Small intestine (tissue), 7 donors: Measurements from ENCODE around the gene HNRNPL. TPM values are rescaled to one million over a fixed set of nuclear protein-coding genes. Genes with fewer than 3 reads are reported as not detected.
A peak's percentile ranks its signal among the peaks of the same experiment; 100 is the strongest.
"Not testable (repeated sequence)": the region's sequence is repeated elsewhere in the genome, so short reads cannot be mapped to it uniquely, and the experiment has no call there.

Source experiments
- DNase-seq, 2 donors: peaks; one replicate each; pipeline versions ENCODE4 v3.0.0 to v3.0.0-alpha.2; 2013
- FAIRE-seq: peaks from 2 replicates; lab custom pipeline; 2012; peaks lifted over from hg19 to GRCh38; lab: Jason Lieb, UNC
- H3K27ac ChIP-seq, 3 donors: one replicate each; pipeline ENCODE4 v1.5.1; 2013; ENCODE audit warnings: low read length in 2 of 3, mild to moderate bottlenecking in 2 of 3, control low read depth in 1 of 3, inconsistent platforms in 1 of 3, low read depth in 1 of 3, moderate library complexity in 1 of 3
- H3K27me3 ChIP-seq, 3 donors: one replicate each; pipeline ENCODE4 v1.6.1; 2013; ENCODE audit warnings: low read length in 3 of 3, inconsistent platforms in 1 of 3; ENCODE audit not compliant: control insufficient read depth in 3 of 3, insufficient read depth in 3 of 3
- H3K36me3 ChIP-seq, 3 donors: one replicate each; pipeline ENCODE4 v1.6.1; 2013; ENCODE audit warnings: low read length in 3 of 3, inconsistent platforms in 1 of 3, low read depth in 1 of 3, mild to moderate bottlenecking in 1 of 3, moderate library complexity in 1 of 3; ENCODE audit not compliant: control insufficient read depth in 3 of 3, insufficient read depth in 2 of 3
- H3K4me1 ChIP-seq, 3 donors: one replicate each; pipeline ENCODE4 v1.6.1; 2013; ENCODE audit warnings: low read length in 2 of 3, inconsistent platforms in 1 of 3, low read depth in 1 of 3, mild to moderate bottlenecking in 1 of 3, moderate library complexity in 1 of 3; ENCODE audit not compliant: control insufficient read depth in 3 of 3, insufficient read depth in 2 of 3
- H3K4me3 ChIP-seq, 3 donors: one replicate each; pipeline ENCODE4 v1.5.1; 2013; ENCODE audit warnings: low read length in 3 of 3, control low read depth in 1 of 3, inconsistent platforms in 1 of 3, low read depth in 1 of 3, mild to moderate bottlenecking in 1 of 3, moderate library complexity in 1 of 3
- H3K9me3 ChIP-seq, 2 donors: one replicate each; pipeline ENCODE4 v1.6.1; 2013; ENCODE audit warnings: low read depth in 1 of 2, low read length in 1 of 2; ENCODE audit not compliant: control insufficient read depth in 2 of 2, insufficient read depth in 1 of 2
- WGBS, 3 donors: extraction: QIAGEN DNeasy Blood & Tissue Kit; methylation state at CpG; one replicate each; pipeline ENCODE4 v1.1.7; 2013; 5-methylcytosine and 5-hydroxymethylcytosine counted together
- polyA plus RNA-seq, 4 donors: library from polyadenylated mRNA; stranded (reverse) in 3 of 4; unstranded in 1 of 4; fragments of 200-250 nt in 3 of 4; fragments of 120-200 nt in 1 of 4; gene quantifications; one replicate each; pipeline versions ENCODE4 v1.2.1 to v1.2.3, GENCODE V29; 2013
- donor health status: healthy with polysubstance abuse.
- donor health status: control.
- donor health status: control.
- donor health status: Bipolar disorder and iron deficiency.
- donor health status: healthy.

The HNRNPL gene
- polyA plus RNA-seq, 4 donors, result 118 to 256 (median 177) TPM

DNA sequence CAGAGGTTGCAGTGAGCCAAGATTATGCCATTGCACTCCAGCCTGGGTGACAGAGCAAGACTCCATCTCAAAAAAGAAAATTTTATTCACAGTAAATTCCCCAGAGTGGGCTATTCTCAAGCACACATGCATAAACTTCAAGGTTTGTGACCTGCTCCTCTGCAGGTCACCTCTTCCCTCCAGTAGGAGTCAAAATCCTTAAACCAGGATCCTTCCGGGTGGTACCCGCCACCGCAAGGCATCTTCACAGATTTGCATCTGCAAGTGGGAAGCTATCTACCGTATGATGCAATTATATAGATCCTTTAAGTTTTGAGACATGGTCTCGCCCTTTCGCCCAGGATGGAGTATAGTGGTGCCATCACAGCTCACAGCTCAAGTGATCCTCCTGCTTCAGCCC is 15.2 kb downstream of the HNRNPL start:
- peaks cover 0 to 43% (median 3%) of the 10 kb centered on the region in 3 donors for H3K4me1 ChIP-seq
- DNase-seq (no peak), FAIRE-seq (no peak)
- no peak overlapping the region for H3K27ac ChIP-seq
- no peaks in the 10 kb centered on the region for H3K9me3 ChIP-seq
- H3K36me3 ChIP-seq, result peaks cover 24 to 55% (median 28%) of the 10 kb centered on the region in 3 donors
- H3K27me3 ChIP-seq, result no peaks in the 10 kb centered on the region
- 93 to 94% (median 93%) methylated on average over 6 of the region's 6 CpGs for WGBS, 3 donors
- no peak overlapping the region for H3K4me3 ChIP-seq

DNA sequence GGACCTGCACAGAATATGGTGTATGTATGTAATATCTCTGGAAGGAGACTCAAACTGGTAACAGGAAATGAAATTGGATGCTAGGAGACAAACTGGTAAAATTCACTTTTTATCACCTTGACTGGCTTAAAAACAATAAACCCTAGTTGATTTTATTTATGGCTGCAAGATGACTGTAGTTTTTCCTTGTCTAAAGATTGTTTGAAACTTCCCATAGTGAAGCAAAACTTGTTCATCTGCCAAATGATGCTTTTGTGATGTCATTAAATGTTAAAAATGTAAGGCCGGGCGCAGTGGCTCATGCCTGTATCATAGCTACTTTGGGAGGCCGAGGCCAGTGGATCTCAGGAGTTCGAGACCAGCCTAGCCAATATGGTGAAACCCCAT is 15.7 kb downstream of the HNRNPL start:
- peaks cover 0 to 38% (median 3%) of the 10 kb centered on the region in 3 donors for H3K4me1 ChIP-seq
- FAIRE-seq, result no peak
- WGBS, 3 donors, result 92 to 98% (median 97%) methylated on average over 4 of the region's 4 CpGs

GRCh38 chr19:38833092-38833425 is 16.7 kb downstream of the HNRNPL start:
- no peak for FAIRE-seq
- Histone ChIP-seq H3K4me1 (peaks cover 0 to 31% (median 3%) of the 10 kb centered on the region in 3 donors), H3K4me3 (no peak overlapping the region), H3K27ac (no peak overlapping the region), H3K27me3 (no peaks in the 10 kb centered on the region), H3K36me3 (peaks cover 13 to 55% (median 15%) of the 10 kb centered on the region in 3 donors), H3K9me3 (no peaks in the 10 kb centered on the region)
- WGBS, 3 donors, result 91 to 96% (median 92%) methylated on average over 7 of the region's 7 CpGs
- no peak for DNase-seq

More for the DNA sequence above, 15.7 kb downstream of the HNRNPL start:
- peaks cover 20 to 55% (median 23%) of the 10 kb centered on the region in 3 donors for H3K36me3 ChIP-seq
- DNase-seq, result no peak
- no peaks in the 10 kb centered on the region for H3K27me3 ChIP-seq
- H3K27ac ChIP-seq, result no peak overlapping the region
- H3K4me3 ChIP-seq, result no peak overlapping the region
- H3K9me3 ChIP-seq, result no peaks in the 10 kb centered on the region

DNA sequence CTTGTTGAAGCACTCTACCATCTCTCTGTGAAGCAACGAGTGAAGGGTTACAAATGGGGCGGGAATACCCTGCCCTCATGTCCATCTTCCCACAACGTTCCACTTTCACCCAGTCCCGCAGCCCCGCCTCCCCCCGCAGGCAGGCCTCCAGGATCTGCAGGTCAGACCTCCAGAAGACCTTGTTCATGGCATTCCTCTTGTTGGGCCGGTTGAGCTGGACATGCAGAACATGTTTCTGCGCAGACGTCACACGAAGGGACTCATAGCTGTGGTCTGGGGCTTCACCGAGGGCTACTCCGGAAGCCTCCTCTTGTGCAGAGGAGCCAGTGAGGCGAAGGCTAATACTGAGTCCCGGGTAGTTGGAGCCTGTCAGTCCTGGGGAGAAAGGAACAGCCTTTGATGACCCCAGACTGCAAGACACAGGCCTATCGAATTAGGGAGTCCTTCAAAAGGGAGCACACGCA is 18.6 kb downstream of the HNRNPL start:
- 1 to 2% (median 2%) methylated on average over 16 of the region's 16 CpGs for WGBS, 3 donors
- H3K27me3 ChIP-seq, result no peaks in the 10 kb centered on the region
- peaks cover 0 to 53% (median 8%) of the 10 kb centered on the region in 3 donors for H3K36me3 ChIP-seq
- H3K4me1 ChIP-seq, result peaks cover 5 to 33% (median 9%) of the 10 kb centered on the region in 3 donors
- FAIRE-seq (no peak), DNase-seq (peak in 1 of 2 donors; percentile 65)
- H3K27ac ChIP-seq, result peak overlapping the region; percentile 68 to 96 (median 83)
- H3K9me3 ChIP-seq, result no peaks in the 10 kb centered on the region
- H3K4me3 ChIP-seq, result peak overlapping the region; percentile 55 to 76 (median 62)

- FAIRE-seq, result no peak
- WGBS, 3 donors, result 36 to 64% (median 40%) methylated on average over 4 of the region's 4 CpGs
- Histone ChIP-seq H3K27me3 (no peaks in the 10 kb centered on the region), H3K4me1 (peaks cover 5 to 40% (median 9%) of the 10 kb centered on the region in 3 donors), H3K4me3 (peak overlapping the region in 1 of 3 donors; percentile 62), H3K9me3 (no peaks in the 10 kb centered on the region), H3K36me3 (peaks cover 0 to 50% (median 5%) of the 10 kb centered on the region in 3 donors), H3K27ac (peak overlapping the region in 1 of 3 donors; percentile 96)
- no peak for DNase-seq
Observed at GRCh38 chr19:38830039-38830733, 19.6 kb downstream of the HNRNPL start.

DNA sequence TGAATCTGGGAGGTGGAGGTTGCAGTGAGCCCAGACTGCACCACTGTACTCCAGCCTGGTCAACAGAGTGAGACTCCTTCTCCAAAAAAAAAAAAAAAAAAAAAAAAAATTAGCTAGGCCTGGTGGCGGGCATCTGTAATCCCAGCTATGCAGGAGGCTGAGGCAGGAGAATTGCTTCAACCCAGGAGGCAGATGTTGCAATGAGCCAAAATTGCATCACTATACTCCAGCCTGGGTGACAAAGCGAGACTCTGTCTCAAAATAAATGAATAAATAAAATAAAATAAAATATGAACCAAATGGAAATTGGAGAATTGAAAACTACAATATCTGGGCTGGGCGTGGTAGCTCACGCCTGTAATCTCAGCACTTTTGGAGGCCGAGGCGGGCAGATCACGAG is 20.6 kb downstream of the HNRNPL start:
- not testable (repeated sequence) for H3K4me3 ChIP-seq
- peaks cover 0 to 45% (median 5%) of the 10 kb centered on the region in 3 donors for H3K36me3 ChIP-seq

GRCh38 chr19:38826856-38827551 is 22.8 kb downstream of the HNRNPL start:
- FAIRE-seq (no peak), DNase-seq (no peak)
- H3K36me3 ChIP-seq, result peaks cover 0 to 56% (median 5%) of the 10 kb centered on the region in 3 donors
- H3K9me3 ChIP-seq, result no peaks in the 10 kb centered on the region
- peak overlapping the region in 2 of 3 donors; percentile 45 to 77 for H3K27ac ChIP-seq
- WGBS, 3 donors, result 36 to 58% (median 55%) methylated on average over 6 of the region's 6 CpGs
- no peaks in the 10 kb centered on the region for H3K27me3 ChIP-seq
- H3K4me1 ChIP-seq, result peaks cover 5 to 37% (median 9%) of the 10 kb centered on the region in 3 donors
- no peak overlapping the region for H3K4me3 ChIP-seq

More for the DNA sequence above, 20.6 kb downstream of the HNRNPL start:
- not testable (repeated sequence) for FAIRE-seq, H3K27ac ChIP-seq, DNase-seq, H3K9me3 ChIP-seq, H3K27me3 ChIP-seq
- WGBS, 3 donors, result 85 to 89% (median 85%) methylated on average over 7 of the region's 7 CpGs
- H3K4me1 ChIP-seq, result peaks cover 5 to 45% (median 9%) of the 10 kb centered on the region in 3 donors

DNA sequence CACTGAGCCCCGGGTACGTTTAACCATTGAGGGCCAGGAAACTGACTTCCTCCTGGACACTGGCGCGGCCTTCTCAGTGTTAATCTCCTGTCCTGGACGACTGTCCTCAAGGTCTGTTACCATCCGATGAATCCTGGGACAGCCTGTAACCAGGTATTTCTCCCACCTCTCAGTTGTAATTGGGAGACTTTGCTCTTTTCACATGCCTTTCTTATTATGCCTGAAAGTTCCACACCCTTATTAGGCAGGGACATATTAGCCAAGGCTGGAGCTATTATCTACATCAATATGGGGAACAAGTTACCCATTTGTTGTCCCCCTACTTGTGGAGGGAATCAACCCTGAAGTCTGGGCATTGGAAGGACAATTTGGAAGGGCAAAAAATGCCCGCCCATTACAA is 23.9 kb downstream of the HNRNPL start:
- WGBS, 3 donors, result 39 to 68% (median 55%) methylated on average over 7 of the region's 7 CpGs

More for the DNA sequence above, 23.9 kb downstream of the HNRNPL start:
- not testable (repeated sequence) for FAIRE-seq, H3K9me3 ChIP-seq, H3K4me3 ChIP-seq, H3K27me3 ChIP-seq
- Histone ChIP-seq H3K4me1 (peaks cover 5 to 40% (median 9%) of the 10 kb centered on the region in 3 donors), H3K36me3 (peaks cover 0 to 65% (median 5%) of the 10 kb centered on the region in 3 donors), H3K27ac (peak overlapping the region; percentile 43 to 77 (median 45))
- DNase-seq, result peak; percentile 51 to 78
